ENCODE measurements around the gene CRBN.

CRBN gene

DNA sequence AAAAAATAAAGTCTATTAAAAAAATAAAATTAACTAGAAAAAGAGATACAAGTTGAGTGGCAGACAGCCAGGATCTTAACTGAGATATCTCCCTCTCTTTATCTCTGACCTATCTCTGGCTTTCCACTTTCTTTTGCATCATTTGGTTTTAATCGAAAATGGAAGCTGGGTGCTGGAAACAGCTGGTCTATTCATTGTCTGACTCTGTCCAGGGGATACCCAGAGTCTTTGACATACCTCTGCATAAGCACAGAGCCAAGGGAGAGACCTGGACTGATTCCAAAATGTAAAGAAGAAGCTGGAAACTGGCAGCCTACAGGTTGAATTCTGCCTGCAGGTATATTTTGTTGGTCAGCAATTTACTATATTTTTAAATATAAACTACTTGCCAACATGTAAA, 29.6 kb upstream of the CRBN start:
- H3K4me3 ChIP-seq (ENCODE audit: low read depth, low read length), result no peak overlapping the region
- in situ Hi-C loops (cut with HindIII; ENCODE audit: low sequenced_read_pairs), result no loop called here
- TF ChIP-seq, protein P1, sequence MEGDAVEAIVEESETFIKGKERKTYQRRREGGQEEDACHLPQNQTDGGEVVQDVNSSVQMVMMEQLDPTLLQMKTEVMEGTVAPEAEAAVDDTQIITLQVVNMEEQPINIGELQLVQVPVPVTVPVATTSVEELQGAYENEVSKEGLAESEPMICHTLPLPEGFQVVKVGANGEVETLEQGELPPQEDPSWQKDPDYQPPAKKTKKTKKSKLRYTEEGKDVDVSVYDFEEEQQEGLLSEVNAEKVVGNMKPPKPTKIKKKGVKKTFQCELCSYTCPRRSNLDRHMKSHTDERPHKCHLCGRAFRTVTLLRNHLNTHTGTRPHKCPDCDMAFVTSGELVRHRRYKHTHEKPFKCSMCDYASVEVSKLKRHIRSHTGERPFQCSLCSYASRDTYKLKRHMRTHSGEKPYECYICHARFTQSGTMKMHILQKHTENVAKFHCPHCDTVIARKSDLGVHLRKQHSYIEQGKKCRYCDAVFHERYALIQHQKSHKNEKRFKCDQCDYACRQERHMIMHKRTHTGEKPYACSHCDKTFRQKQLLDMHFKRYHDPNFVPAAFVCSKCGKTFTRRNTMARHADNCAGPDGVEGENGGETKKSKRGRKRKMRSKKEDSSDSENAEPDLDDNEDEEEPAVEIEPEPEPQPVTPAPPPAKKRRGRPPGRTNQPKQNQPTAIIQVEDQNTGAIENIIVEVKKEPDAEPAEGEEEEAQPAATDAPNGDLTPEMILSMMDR (IDR thresholded peaks at IDR 0.05; ENCODE audit: low read depth, low read length, missing control alignments), result no peak
- no peak for DNase-seq (ENCODE audit: low read depth)

- TF ChIP-seq, protein P1 (IDR thresholded peaks at IDR 0.05; ENCODE audit: low read depth, low read length, missing control alignments), result no peak
- no peak for DNase-seq (ENCODE audit: low read depth)
- in situ Hi-C loops (cut with HindIII; ENCODE audit: low sequenced_read_pairs), result loop anchor here (5.0 kb wide), 1 partner anchor 1071 kb away; no protein-coding TSS in a partner anchor
- H3K4me3 ChIP-seq (ENCODE audit: low read depth, low read length), result no peak overlapping the region
These were observed 22.1 kb upstream of the CRBN start for GRCh38 chr3:3201611-3202010.

GRCh38 chr3:3200632-3201212, 21.2 kb upstream of the CRBN start:
- H3K4me3 ChIP-seq (ENCODE audit: low read depth, low read length), result no peak overlapping the region
- TF ChIP-seq, protein P1 (IDR thresholded peaks at IDR 0.05; ENCODE audit: low read depth, low read length, missing control alignments), result peak; percentile 85
- DNase-seq (ENCODE audit: low read depth), result peak; percentile 75
- in situ Hi-C loops (cut with HindIII; ENCODE audit: low sequenced_read_pairs), result loop anchor here (5.0 kb wide), 1 partner anchor 1072 kb away; no protein-coding TSS in a partner anchor

DNA sequence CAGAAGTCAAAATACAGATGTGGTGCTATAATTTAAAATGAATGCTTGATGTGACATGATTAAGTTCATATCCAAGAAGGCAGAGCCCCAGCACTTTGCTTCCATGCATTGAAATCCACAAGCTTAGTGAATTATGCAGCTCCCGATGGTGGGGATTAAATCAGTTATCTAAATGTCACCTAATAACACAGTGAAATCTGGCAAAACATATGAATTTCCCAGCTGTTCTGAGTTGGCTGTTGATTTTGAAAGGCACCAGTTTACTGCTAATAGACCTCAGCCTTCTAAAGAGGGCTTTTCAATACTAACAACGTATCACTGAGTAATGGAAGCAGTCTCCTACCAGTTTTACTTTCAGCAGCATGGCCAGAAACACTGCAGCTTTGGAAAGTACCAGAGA, 19.8 kb upstream of the CRBN start:
- TF ChIP-seq, protein P1 (IDR thresholded peaks at IDR 0.05; ENCODE audit: low read depth, low read length, missing control alignments), result no peak
- H3K4me3 ChIP-seq (ENCODE audit: low read depth, low read length), result no peak overlapping the region
- in situ Hi-C loops (cut with HindIII; ENCODE audit: low sequenced_read_pairs), result no loop called here
- no peak for DNase-seq (ENCODE audit: low read depth)

- in situ Hi-C loops (cut with HindIII; ENCODE audit: low sequenced_read_pairs), result no loop called here
- DNase-seq (ENCODE audit: low read depth), result no peak
- H3K4me3 ChIP-seq (ENCODE audit: low read depth, low read length), result no peak overlapping the region
- TF ChIP-seq, protein P1 (IDR thresholded peaks at IDR 0.05; ENCODE audit: low read depth, low read length, missing control alignments), result peak; percentile 72
These were observed 16.8 kb upstream of the CRBN start for GRCh38 chr3:3196148-3196861.

- TF ChIP-seq, protein P1 (IDR thresholded peaks at IDR 0.05; ENCODE audit: low read depth, low read length, missing control alignments), result no peak
- H3K4me3 ChIP-seq (ENCODE audit: low read depth, low read length), result no peak overlapping the region
- in situ Hi-C loops (cut with HindIII; ENCODE audit: low sequenced_read_pairs), result no loop called here
- DNase-seq (ENCODE audit: low read depth), result no peak
These were observed 15.4 kb upstream of the CRBN start for GRCh38 chr3:3194861-3195260.
